ENCODE data around the gene GORASP1. TPM values are rescaled to one million over a fixed set of nuclear protein-coding genes. Genes with fewer than 3 reads are reported as not detected.

The GORASP1 gene
- total RNA-seq, 4 donors from 2014 or later: 48.5 to 82.5 (median 76.8) TPM

DNA sequence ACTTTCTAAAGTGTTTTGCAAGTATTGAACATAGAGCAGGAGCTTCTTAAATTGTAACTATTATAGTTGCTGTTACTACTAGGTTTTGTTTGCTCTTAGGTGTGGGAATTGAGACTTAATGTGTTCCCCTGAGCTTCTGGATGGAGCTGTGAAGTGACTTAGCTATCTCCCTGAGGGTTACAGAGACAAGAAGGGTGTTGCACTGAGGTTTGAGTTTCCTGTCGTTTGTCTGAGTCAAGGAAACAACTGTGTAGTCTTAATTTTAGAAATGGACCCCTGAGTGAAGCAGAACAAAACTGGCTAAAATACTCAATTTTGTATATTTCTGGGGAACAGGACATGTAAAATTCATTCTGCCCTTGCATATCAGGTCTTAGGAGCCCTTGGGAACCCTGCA lies 20.5 kb upstream of the GORASP1 start:
- ATAC-seq: no peak
- WGBS, 2 donors (ENCODE audit: low coverage in 1 of 2): 63 to 67% methylated on average over 1 of the region's 1 CpG
- Histone ChIP-seq H3K27ac (no peak overlapping the region), H3K4me1 (peaks cover 0 to 4% (median 0%) of the 10 kb centered on the region in 3 donors), H3K27me3 (no peaks in the 10 kb centered on the region), H3K4me3 (no peak overlapping the region), H3K36me3 (peaks cover 0 to 15% of the 10 kb centered on the region in 2 donors), H3K9me3 (no peaks in the 10 kb centered on the region)
- TF ChIP-seq POLR2A (IDR thresholded peaks at IDR 0.05) (no peak), EP300 (IDR thresholded peaks at IDR 0.05) (no peak), POLR2AphosphoS5 (IDR thresholded peaks at IDR 0.05) (no peak)

DNA sequence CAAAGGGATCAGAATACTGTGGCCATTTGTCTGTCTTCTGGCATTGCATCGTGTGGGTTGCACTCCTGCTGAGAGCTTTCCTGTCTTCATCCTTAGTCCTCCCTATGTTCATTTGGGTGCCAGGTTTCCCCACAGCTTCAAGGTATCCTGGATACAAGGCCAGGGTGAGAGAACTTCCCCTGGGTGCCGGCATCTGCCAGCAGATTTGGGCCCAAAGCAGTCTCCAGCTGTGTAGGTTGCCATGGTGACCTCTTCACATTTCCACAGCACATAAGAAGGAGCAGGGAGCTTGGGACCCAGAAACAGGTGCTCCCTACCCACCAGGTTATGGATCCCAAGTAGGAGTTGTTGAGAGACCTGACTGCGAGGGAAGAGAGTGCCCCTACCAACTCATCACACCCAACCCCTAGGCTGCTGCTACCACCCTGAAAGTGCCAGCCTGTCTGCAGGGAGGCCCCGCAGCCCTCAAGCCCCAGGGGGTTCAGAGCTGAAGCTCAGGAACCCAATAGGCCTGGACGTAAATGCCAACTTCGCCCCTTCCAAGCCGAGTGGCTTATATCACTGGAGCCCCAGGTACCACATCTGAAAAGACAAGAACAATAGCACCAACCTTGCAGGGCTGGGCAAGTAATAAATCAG lies 20.0 kb upstream of the GORASP1 start:
- peak overlapping the region in 1 of 4 donors; percentile 5 for H3K27ac ChIP-seq

DNA sequence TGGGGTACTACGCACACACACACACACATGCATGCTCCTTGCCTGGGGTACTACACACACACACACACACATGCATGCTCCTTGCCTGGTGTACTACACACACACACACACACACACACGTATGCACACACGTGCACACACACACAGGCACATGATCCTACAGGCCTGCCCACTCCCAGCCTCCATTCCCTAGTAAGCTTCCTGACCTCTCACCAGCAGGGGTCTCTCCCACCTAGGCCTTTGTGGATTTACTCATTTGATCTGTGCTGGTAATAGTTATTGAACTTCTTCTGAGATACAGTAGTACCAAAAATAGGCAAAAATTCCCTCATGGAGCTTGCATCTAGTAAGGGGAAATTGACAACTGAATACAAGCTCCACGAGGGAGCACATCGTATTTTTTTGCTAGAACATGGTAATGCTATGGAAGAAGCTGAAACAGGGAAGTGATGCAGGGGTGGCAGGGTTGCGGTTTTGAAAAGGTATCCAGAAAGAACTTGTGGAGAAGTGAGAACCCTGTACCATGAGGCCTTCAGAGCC lies 19.2 kb upstream of the GORASP1 start:
- peaks cover 0 to 4% (median 0%) of the 10 kb centered on the region in 3 donors for H3K4me1 ChIP-seq
- 19 to 57% methylated on average over 2 to 4 of the region's 6 CpGs for WGBS, 2 donors (ENCODE audit: low coverage in 1 of 2)
- peaks cover 0 to 14% of the 10 kb centered on the region in 2 donors for H3K36me3 ChIP-seq
- no peak overlapping the region for H3K4me3 ChIP-seq
- no peaks in the 10 kb centered on the region for H3K27me3 ChIP-seq
- H3K9me3 ChIP-seq: no peaks in the 10 kb centered on the region
- H3K27ac ChIP-seq: peak overlapping the region in 1 of 4 donors; percentile 5
- TF ChIP-seq POLR2AphosphoS5 (IDR thresholded peaks at IDR 0.05) (no peak), POLR2A (IDR thresholded peaks at IDR 0.05) (no peak), EP300 (IDR thresholded peaks at IDR 0.05) (no peak)
- TF ChIP-seq, protein P1, sequence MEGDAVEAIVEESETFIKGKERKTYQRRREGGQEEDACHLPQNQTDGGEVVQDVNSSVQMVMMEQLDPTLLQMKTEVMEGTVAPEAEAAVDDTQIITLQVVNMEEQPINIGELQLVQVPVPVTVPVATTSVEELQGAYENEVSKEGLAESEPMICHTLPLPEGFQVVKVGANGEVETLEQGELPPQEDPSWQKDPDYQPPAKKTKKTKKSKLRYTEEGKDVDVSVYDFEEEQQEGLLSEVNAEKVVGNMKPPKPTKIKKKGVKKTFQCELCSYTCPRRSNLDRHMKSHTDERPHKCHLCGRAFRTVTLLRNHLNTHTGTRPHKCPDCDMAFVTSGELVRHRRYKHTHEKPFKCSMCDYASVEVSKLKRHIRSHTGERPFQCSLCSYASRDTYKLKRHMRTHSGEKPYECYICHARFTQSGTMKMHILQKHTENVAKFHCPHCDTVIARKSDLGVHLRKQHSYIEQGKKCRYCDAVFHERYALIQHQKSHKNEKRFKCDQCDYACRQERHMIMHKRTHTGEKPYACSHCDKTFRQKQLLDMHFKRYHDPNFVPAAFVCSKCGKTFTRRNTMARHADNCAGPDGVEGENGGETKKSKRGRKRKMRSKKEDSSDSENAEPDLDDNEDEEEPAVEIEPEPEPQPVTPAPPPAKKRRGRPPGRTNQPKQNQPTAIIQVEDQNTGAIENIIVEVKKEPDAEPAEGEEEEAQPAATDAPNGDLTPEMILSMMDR (IDR thresholded peaks at IDR 0.05): peak in 3 of 4 experiments; percentile 65 to 69 (median 65)
- peak; percentile 52 for ATAC-seq

More for the DNA sequence above, 20.0 kb upstream of the GORASP1 start:
- H3K4me3 ChIP-seq: no peak overlapping the region
- H3K27me3 ChIP-seq: no peaks in the 10 kb centered on the region
- no peak for ATAC-seq
- H3K4me1 ChIP-seq: peaks cover 0 to 4% (median 0%) of the 10 kb centered on the region in 3 donors
- H3K36me3 ChIP-seq: peaks cover 0 to 13% of the 10 kb centered on the region in 2 donors
- H3K9me3 ChIP-seq: no peaks in the 10 kb centered on the region
- TF ChIP-seq, protein P1 (IDR thresholded peaks at IDR 0.05): no peak
- no peak for TF ChIP-seq POLR2AphosphoS5 (IDR thresholded peaks at IDR 0.05)
- no peak for TF ChIP-seq EP300 (IDR thresholded peaks at IDR 0.05)
- TF ChIP-seq POLR2A (IDR thresholded peaks at IDR 0.05): no peak
- 60 to 100% methylated on average over 1 of the region's 7 CpGs for WGBS, 2 donors (ENCODE audit: low coverage in 1 of 2)

DNA sequence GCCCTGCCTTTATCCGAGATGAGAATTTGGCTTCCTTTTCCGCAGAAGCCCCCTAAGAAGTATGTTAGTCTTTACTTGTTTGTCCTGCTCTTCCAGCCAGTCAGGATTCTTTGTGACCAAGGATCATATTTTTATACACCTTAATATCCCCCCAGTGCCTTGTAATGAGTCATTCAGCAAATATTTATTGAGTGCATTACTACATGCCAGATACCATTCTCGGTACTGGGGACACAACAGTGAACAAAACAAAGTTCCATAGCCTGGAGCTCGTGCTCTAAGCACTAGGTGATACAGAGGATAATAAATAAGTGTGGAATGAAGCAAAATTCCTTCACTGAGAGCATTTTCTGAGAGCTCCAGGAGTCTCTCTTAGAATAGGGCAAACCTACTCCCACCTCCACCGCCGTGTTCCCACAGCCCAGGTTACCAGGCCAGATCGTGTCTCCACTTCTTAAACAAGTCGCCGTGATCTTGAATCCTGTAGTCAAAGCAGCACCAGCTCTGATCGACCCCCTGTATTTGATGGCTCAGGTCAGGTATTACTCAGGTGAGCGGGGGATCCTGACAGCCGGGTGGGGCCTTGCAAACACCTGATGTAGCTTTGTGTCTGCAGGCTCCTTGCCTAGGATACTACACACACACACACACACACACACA lies 18.5 kb upstream of the GORASP1 start:
- 47 to 73% methylated on average over 9 to 11 of the region's 12 CpGs for WGBS, 2 donors (ENCODE audit: low coverage in 1 of 2)
- TF ChIP-seq EP300 (IDR thresholded peaks at IDR 0.05) (no peak), POLR2AphosphoS5 (IDR thresholded peaks at IDR 0.05) (no peak), POLR2A (IDR thresholded peaks at IDR 0.05) (no peak)
- TF ChIP-seq, protein P1 (IDR thresholded peaks at IDR 0.05): no peak
- Histone ChIP-seq H3K27me3 (no peaks in the 10 kb centered on the region), H3K36me3 (peaks cover 0 to 21% of the 10 kb centered on the region in 2 donors), H3K4me1 (peaks cover 0 to 4% (median 0%) of the 10 kb centered on the region in 3 donors), H3K4me3 (no peak overlapping the region), H3K9me3 (no peaks in the 10 kb centered on the region), H3K27ac (no peak overlapping the region)
- peak; percentile 37 for ATAC-seq
